Left ventricle myocardium inferior (tissue), 1 donor: ENCODE results near the gene ANKFN1. TPM values are rescaled to one million over a fixed set of nuclear protein-coding genes. Genes with fewer than 3 reads are reported as not detected.

Experiments
- DNase-seq: peaks from one replicate; pipeline ENCODE4 v3.0.0-alpha.2; 2020
- H3K27ac ChIP-seq: fragments of 200-600 bp; replicated peaks from 2 replicates; pipeline ENCODE4 v1.8.0; 2021
- H3K27me3 ChIP-seq: fragments of 200-600 bp; 2 replicates; pipeline ENCODE4 v1.8.0; 2021; ENCODE audit warnings: low read depth
- H3K36me3 ChIP-seq: fragments of 200-600 bp; 2 replicates; pipeline ENCODE4 v1.8.0; 2021
- H3K4me1 ChIP-seq: fragments of 200-600 bp; 2 replicates; pipeline ENCODE4 v1.8.0; 2021
- H3K4me3 ChIP-seq: fragments of 200-600 bp; 2 replicates; pipeline ENCODE4 v1.8.0; 2021; ENCODE audit warnings: mild to moderate bottlenecking, moderate library complexity
- H3K9me3 ChIP-seq: fragments of 200-600 bp; replicated peaks from 2 replicates; pipeline ENCODE4 v1.8.0; 2021
- intact Hi-C: fragments of 100-400 bp; cut with micrococcal nuclease; formaldehyde crosslinking; loops from one replicate; pipeline ENCODE4 v1.11.0; 2022
- total RNA-seq: library from RNA; stranded (reverse); fragmentation: NEBNext Ultra II Directional; extraction: Animal tissue kit (Norgen Biotek cat#: 25700); gene quantifications from one replicate; pipeline ENCODE4 v1.2.1, GENCODE V29; 2021
- TF ChIP-seq, protein P1 (sequence below): fragments of 200-600 bp; IDR thresholded peaks from 2 replicates; pipeline ENCODE4 v1.8.0; 2021; ENCODE audit warnings: antibody characterized with exemption, mild to moderate bottlenecking, borderline replicate concordance
- donor health status: DM: no; HTN: yes; CAD: no; lungs with severe emphysema.

ANKFN1 gene
- total RNA-seq, 1 donor from 2014 or later: not detected

DNA sequence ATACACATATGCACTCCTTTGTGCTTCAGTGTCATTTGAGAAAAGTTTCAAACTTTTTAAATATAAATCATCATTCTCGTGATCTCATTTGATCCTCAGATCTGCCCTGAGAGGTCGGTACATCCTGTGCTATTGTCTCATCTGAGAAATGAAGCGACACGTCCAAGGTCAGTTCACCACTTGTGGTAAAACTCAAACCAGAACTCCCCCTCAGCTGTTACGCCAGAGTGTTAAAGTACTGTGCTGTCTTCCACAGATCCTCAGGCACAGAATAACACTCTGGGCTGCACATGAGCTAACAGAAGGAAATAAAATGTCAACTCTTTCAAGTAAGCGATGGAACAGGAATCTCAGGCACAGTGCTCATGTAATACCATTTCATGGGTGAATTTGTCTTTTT lies 31.4 kb downstream of the ANKFN1 start:
- Histone ChIP-seq H3K27me3 (no peaks in the 10 kb centered on the region), H3K27ac (no peak overlapping the region), H3K4me1 (no peaks in the 10 kb centered on the region), H3K4me3 (no peak overlapping the region), H3K9me3 (no peaks in the 10 kb centered on the region), H3K36me3 (no peaks in the 10 kb centered on the region)
- TF ChIP-seq, protein P1, sequence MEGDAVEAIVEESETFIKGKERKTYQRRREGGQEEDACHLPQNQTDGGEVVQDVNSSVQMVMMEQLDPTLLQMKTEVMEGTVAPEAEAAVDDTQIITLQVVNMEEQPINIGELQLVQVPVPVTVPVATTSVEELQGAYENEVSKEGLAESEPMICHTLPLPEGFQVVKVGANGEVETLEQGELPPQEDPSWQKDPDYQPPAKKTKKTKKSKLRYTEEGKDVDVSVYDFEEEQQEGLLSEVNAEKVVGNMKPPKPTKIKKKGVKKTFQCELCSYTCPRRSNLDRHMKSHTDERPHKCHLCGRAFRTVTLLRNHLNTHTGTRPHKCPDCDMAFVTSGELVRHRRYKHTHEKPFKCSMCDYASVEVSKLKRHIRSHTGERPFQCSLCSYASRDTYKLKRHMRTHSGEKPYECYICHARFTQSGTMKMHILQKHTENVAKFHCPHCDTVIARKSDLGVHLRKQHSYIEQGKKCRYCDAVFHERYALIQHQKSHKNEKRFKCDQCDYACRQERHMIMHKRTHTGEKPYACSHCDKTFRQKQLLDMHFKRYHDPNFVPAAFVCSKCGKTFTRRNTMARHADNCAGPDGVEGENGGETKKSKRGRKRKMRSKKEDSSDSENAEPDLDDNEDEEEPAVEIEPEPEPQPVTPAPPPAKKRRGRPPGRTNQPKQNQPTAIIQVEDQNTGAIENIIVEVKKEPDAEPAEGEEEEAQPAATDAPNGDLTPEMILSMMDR: no peak
- no peak for DNase-seq
- intact Hi-C loops: no loop called here

DNA sequence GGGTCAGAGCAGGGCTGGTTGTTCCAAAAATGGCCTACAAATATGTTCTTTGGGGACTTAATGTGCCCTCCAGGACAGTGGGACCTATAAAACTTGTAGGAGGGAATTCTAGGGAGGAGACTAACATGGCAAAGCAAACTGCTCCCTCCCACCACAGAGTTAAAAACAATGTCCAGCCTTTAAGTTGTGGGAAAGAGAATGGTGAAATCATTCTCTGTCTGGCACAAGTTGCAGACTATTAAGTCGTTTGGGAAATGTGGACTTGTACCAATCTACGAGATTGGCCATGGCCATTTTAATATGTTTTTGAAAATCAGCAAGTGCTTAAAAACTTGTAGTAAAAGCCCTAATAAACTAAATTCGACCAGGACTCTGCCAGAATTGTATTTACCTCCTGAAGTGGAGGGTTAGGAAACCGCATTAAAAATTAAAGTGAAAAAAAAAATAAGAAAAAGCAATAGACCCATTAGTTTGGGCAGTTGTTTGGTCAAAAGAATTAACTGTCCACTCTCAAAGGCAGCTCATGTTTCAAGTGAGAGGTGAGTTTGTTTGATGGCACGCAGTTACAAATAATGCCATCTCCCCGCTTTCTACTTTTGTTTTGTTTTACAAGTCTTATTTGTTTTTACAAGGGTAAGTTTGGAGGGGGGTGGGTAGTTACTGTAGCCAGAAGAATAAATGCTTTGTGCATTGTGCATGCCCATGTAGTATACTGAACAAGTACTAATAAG lies 32.4 kb downstream of the ANKFN1 start:
- no peak for DNase-seq
- H3K9me3 ChIP-seq: no peaks in the 10 kb centered on the region
- no peaks in the 10 kb centered on the region for H3K27me3 ChIP-seq
- H3K36me3 ChIP-seq: no peaks in the 10 kb centered on the region
- H3K27ac ChIP-seq: no peak overlapping the region
- intact Hi-C loops: no loop called here
- no peak overlapping the region for H3K4me3 ChIP-seq
- TF ChIP-seq, protein P1: no peak
- no peaks in the 10 kb centered on the region for H3K4me1 ChIP-seq

DNA sequence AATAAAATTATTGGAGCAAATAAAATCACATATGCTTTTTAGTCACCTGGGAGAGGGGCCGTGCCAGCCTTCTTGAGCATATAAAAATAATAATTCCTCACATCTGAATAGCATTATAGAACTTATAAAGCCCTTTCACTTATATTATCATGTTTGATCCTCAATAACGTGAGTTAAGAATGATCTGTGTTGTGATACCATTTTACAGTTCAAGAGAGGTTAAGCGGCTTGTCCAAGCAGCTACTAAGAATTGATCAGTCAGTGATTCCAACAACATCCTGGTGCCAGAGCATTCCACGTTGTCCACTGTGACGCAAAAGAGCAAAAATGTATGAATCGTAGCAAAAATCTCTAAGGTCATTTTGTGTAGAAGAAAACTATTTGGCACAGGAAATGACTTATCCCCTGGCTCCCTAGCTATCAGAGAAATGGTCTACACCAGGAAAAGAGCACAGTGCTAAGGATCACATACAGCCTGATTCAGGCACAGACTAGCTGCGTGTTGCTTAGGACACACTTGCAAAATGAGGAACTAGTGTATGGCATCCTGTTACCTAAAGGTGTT lies 33.0 kb downstream of the ANKFN1 start:
- TF ChIP-seq, protein P1: no peak
- H3K9me3 ChIP-seq: no peaks in the 10 kb centered on the region
- no peak overlapping the region for H3K4me3 ChIP-seq
- H3K4me1 ChIP-seq: no peaks in the 10 kb centered on the region
- intact Hi-C loops: no loop called here
- H3K27me3 ChIP-seq: no peaks in the 10 kb centered on the region
- H3K36me3 ChIP-seq: no peaks in the 10 kb centered on the region
- H3K27ac ChIP-seq: no peak overlapping the region
- no peak for DNase-seq

DNA sequence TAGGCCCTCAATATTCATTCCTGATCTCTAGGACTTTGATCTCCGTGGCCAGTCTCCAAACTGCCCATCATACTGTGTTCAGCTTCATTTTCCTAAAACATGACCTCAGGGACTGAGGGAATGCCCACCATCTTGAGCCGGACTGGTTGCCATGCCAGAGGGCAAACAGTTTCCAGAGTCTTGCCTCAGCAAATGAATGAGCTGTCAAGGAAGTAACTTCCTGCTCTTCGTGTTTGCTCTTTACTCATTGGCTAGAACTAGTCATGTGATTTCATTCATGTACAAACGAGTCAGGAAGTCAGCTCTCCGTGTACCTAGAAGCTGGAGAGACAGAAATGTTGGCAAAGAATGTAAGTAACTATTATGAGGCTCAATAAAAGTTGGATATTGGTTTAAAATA lies 50.2 kb downstream of the ANKFN1 start:
- H3K4me1 ChIP-seq: no peaks in the 10 kb centered on the region
- H3K9me3 ChIP-seq: no peaks in the 10 kb centered on the region
- H3K27me3 ChIP-seq: no peaks in the 10 kb centered on the region
- H3K36me3 ChIP-seq: no peaks in the 10 kb centered on the region
- TF ChIP-seq, protein P1: no peak
- no peak overlapping the region for H3K4me3 ChIP-seq
- intact Hi-C loops: no loop called here
- no peak for DNase-seq
- H3K27ac ChIP-seq: no peak overlapping the region

DNA sequence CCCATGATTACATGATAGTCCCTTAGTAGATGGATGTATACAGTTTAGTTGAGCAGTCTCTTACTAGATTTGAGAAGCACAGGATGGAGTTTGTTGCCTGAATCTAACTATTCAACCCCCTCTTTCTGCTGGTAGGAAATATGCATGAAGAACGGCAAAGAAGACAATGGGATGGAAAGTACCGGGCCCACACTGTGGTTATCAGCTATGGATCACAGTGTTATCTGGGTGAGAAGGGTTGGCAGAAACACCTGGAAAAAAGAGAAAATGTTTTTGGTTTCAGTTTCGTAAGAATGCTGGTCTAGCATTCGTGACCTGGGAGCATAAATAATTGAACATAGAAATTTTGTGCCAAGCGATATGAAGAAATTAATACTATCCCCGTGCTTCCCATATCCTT lies 53.1 kb downstream of the ANKFN1 start:
- DNase-seq: no peak
- Histone ChIP-seq H3K9me3 (peaks cover 11% of the 10 kb centered on the region), H3K4me1 (no peaks in the 10 kb centered on the region), H3K36me3 (no peaks in the 10 kb centered on the region), H3K4me3 (no peak overlapping the region), H3K27ac (no peak overlapping the region), H3K27me3 (no peaks in the 10 kb centered on the region)
- intact Hi-C loops: no loop called here
- TF ChIP-seq, protein P1: no peak
